IPS-11a (cell line): ENCODE data around the gene TRIM31.

Source experiments
- H3K4me3 ChIP-seq: one replicate; pipeline ENCODE4 v1.5.1; 2013; ENCODE audit warnings: low read depth, low read length, control low read depth

Gene TRIM31

DNA sequence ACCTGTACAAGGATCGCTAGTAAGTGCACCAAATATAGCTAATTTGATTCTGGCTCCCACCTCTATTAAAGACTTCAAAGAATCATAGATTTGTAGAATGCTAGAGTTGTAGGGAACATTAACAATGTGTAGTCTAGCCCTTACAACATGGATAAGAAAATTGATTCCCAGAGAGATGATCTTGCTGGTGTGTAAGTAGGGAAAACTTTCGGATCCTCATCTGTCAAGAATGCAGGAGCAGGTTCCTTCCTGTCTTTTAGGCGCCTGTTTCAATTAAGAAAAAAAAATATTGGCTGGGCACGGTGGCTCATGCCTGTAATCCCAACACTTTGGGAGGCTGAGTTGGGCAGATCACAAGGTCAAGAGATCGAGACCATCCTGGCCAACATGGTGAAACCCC, 25.0 kb downstream of the TRIM31 start:
- H3K4me3 ChIP-seq, result no peak overlapping the region

DNA sequence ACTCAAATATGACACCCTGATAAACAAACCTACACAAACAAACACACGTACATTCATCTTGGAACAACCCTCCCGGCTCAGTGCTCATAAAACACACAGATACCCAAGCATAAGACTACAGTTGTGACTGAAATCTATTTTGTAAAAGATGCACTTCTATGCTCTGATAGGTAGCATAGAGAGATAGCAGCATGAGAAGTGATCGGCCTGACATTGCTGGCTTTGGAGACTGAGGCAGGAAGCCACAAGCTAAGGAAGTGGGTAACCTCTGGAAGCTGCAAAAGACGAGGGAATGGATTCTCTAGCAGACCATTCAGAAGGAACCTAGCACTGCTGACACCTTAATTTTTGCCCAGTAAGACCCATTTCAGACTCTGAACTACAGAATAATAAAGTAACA, 35.7 kb downstream of the TRIM31 start:
- no peak overlapping the region for H3K4me3 ChIP-seq

- H3K4me3 ChIP-seq, result peak overlapping the region; percentile 52
Measured at GRCh38 chr6:30075790-30076732, 36.8 kb downstream of the TRIM31 start.

DNA sequence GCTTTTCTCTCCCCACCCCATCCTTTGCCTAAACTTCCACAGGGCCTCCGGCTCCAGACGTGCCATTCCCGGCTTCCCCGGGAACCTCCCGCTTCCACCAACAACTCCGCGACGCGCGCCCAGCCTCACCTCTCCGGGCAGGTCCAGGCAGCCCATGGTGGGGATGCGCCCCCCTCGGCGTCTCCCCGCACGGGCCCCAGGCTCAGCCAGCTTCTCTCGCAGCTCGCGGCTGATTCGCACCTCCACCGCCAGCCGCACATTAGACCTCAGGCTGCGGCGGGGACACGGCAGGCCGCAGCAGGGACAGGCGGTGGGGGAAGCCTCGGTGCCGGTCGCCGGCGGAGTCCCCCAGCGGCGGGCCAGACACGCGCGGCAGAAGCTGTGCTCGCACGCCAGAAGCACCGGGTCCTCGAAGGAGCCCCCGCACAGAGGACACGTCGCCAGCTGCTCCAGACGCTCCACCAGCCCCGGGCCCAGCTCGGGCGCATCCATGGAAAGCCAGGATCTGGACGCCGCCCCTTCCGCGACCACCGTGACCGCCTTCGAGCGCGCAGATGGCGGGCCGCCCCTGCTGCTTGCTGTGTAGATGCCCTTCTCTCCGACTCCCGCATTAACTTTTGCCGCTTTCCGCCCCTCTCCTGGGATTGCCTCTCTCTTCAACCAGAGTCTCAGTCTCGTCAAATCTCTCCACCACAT, 37.6 kb downstream of the TRIM31 start, which contains the start of gene RNF39:
RNF39 (minus strand) TSS at position 676 of the 696 bp plus-strand sequence; CDS start at position 492, 184 bp downstream.
- H3K4me3 ChIP-seq, result peak within 1 kb of the TSS; percentile 52

DNA sequence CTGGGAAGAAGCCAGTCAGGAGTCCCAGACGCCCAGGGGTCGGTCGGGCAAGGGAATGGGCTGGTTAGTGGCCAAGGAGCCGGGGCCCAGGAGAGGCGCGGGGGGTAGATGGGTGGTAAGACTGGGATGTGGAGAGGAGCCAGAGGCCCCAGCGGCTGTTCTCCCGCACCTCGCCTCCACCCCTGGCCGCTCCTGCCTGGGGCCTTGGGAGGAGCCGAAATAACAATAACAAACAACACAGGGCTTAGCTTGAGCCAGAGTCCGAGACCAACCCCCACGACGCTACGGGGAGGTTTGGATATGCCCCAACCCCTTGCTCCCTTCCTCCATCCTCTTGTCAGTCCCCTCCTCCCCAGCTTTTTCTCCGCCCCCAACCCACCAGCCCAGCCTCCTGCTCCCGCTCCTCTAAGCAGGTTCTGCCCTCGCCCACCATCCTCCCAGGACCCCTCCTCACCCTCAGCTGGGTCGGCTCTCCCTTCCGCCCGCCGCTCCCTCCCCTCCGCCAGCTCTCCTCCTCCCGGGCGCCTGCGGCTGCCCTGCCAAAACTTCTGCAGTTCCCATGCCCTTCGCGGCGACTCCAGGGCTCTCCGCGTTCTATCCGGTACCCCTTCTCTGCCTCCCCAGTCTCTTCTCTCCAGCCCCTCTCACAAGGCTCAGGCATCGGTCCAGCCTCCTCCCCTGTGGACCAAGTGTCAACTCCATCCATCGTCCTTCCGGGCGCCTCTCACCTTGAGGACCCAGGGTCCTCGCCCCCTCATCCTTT, 38.4 kb downstream of the TRIM31 start:
- H3K4me3 ChIP-seq, result peak overlapping the region; percentile 52

DNA sequence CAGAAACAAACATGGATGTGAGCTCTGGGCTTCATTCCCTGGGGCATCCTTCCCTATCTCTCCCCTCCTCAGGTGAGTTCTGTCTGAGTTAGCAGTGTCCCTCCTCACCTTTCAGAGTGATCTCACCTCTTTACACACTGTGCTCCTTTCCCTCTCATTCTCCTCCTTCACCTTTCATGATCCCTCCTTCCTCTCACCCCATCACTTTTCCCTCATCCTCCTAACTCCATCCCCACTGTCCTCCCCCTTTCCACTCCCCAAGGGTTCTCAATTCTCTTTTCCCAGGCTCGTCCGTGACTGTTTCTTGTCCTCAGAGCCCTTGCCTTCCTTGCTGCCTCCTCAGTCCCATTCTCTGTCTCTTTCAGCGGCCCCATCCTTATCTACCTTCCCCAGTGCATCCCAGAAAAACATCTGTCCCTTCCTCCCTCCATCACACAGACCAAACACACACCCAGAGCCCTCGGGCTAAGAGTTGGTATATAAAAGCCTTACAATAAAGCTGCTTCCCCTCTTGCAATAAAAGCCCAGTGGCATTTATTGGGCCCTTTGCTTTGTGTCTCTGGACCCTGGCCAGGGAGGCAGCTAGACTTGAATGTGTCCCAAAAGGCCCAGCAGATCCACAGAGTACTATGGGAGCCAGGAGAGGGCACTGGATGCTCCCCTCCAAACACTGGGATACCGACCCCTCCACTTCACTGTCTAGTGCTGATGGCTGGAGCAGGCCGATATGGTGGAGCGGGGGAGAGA, 39.2 kb downstream of the TRIM31 start:
- peak overlapping the region; percentile 52 for H3K4me3 ChIP-seq

DNA sequence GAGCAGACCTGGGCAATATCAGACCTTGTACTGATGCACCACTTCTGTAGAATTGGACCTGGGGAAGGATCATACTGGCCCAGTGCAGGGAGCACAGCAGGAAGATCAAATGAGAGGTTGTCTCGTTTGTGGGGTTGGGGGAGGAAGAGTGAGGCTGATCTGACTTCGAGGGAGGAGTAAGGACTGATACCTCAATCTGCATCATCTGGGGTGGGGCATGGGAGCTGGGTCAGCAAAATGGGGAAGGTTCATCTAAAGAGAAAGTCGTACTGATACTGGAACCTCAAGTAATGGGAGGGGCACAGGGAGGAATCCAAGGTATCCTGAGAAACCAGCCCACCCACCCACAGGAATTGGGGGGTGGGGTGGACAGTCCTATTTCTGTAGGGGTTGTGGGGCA, 41.0 kb downstream of the TRIM31 start:
- no peak overlapping the region for H3K4me3 ChIP-seq

DNA sequence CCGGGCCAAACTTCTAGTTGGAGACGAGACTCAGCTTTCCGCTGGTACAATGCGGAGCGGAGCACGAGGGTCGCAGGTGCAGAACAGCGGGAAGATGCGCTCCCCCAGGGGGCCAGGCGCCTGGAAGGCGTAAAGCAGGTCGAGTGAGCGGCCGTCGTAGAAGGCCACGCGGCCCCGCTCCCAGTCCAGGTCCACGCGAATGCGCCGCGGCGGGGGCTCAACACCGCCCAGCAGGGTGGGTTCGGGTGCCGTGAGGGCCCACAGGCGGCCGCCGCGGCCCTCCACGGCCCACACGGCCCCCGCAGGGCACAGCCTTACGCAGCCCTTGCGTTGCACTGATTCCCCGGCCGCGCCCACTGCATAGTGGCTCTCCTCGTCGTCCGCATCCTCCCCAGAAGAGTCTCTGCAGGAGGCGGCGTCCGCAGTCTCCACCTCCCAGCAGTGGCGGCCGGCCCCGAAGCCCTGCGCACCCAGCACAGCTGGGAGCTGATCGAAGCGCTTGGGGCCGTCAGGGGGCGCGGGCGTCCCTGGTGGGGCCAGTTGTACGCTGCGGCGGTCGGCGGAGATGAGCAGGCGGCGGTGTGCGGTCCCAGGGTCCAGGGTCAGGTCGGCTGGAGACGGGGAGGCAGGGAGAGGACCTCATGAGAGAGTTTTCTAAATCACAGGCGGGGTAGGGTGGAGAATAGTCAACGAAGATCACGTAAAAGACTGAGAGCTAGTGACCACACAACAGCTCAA, 41.6 kb downstream of the TRIM31 start:
- peak overlapping the region; percentile 10 for H3K4me3 ChIP-seq

GRCh38 chr6:30067460-30068139, 45.3 kb downstream of the TRIM31 start:
- H3K4me3 ChIP-seq, result peak overlapping the region; percentile 87

- H3K4me3 ChIP-seq, result peak within 1 kb of the TSS; percentile 87
Measured at GRCh38 chr6:30066577-30067459, 46.1 kb downstream of the TRIM31 start, which contains the start of gene PPP1R11. PPP1R11 (plus strand) TSS chr6:30067198; CDS start chr6:30067411, 213 bp downstream.

- H3K4me3 ChIP-seq, result peak overlapping the region; percentile 52
Measured at GRCh38 chr6:30066082-30066481, 46.8 kb downstream of the TRIM31 start.

DNA sequence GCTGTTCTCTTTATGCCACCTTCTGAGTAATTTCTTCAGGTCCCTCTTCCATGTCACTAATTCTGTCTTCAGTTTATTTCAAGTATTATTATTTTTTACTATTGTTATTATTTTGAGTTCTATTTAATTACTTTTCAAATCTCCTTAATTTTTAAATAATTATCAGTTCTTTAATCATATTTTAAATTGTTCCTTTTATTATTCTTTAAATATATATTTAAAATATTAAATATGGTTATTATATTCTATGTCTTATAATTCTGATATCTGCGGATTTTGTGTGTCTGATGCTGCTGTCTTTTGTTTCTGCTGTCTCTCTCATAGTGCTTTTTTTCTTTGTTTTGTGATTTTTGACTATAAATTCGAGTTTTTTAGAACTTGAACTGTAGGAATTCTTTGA, 49.6 kb downstream of the TRIM31 start:
- H3K4me3 ChIP-seq, result no peak overlapping the region

GRCh38 chr6:30062471-30063178, 50.3 kb downstream of the TRIM31 start:
- no peak overlapping the region for H3K4me3 ChIP-seq

DNA sequence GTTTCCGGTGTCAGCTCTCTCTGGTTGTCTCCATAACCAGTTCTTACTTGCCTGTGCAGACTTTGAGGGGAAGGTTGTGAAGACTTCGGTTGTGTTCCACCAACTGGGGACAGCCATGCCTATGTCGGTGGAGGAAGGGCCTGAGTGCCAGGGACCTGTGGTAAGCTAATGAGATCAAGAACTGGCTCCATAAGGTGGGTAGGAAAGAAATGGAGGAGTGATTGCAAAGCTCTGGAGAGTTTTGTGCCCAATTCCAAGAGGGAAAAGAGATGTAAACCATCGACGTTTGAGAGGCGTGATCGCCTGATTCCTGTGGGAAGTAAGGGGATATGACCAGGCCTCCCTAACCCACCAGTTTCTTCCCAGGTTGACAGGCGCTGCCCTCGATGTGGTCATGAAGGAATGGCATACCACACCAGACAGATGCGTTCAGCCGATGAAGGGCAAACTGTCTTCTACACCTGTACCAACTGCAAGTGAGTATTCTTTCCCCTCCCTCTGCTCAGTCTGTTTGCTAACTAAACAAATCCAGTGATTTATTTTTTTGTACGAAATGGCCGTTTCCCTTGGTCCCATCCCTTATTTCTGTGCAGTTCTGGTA, 50.9 kb downstream of the TRIM31 start:
- H3K4me3 ChIP-seq, result peak overlapping the region; percentile 98

DNA sequence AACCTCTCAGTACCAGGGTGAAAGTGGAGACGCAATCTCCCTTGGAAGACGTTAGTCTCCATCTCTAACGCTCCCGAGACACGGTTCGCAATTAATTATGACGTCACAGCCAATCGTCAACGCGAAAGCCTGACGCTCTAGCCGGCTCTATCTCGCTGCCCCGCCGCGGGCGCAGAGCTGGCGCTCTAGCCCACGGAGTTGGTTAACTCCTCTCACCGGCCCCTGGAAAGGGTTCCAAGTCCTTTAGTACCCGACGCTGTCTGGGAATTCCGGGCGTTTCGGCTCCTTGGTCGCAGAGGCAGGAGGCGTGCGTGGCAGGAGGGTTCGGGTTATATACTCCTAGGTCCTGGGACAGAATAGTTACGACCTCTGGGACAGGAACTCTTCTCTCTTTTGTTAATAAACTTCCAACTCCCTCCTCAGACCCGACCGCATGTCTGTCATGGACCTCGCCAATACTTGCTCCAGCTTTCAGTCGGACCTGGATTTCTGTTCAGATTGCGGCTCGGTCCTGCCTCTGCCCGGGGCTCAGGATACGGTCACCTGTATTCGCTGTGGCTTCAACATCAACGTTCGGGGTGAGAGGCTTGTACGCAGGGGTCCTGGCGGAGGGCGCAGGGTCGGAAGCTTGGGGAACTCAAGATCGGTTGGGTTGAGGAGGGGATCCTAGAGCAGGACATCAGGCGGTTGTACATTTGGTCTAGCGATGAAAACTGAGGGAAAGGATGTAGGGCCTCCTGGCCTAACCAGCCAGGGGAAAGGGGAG, 51.6 kb downstream of the TRIM31 start, which contains the start of gene POLR1H:
POLR1H (plus strand) TSS at position 174 of the 766 bp plus-strand sequence; CDS start at position 434, 260 bp downstream.
- peak within 1 kb of the TSS; percentile 98 for H3K4me3 ChIP-seq

GRCh38 chr6:30060606-30061091, 52.2 kb downstream of the TRIM31 start:
- peak overlapping the region; percentile 98 for H3K4me3 ChIP-seq
